Kidney (tissue), 14 donors: ENCODE results near the gene CLCNKA. TPM values are rescaled to one million over a fixed set of nuclear protein-coding genes. Genes with fewer than 3 reads are reported as not detected.

Experiments
- DNase-seq, 5 donors: peaks; one replicate each; pipeline ENCODE4 v3.0.0-alpha.2; 2013 to 2020
- FAIRE-seq: peaks from 2 replicates; lab custom pipeline; 2012; peaks lifted over from hg19 to GRCh38; lab: Jason Lieb, UNC
- H3K27ac ChIP-seq, 2 donors: one replicate each; pipeline ENCODE4 v1.7.0; 2013; ENCODE audit warnings: low read depth in 2 of 2, low read length in 2 of 2, inconsistent platforms in 1 of 2
- H3K27me3 ChIP-seq: one replicate; pipeline ENCODE4 v1.7.1; 2013; ENCODE audit warnings: low read length, inconsistent platforms; ENCODE audit not compliant: control insufficient read depth, insufficient read depth
- H3K36me3 ChIP-seq, 3 donors: one replicate each; pipeline versions ENCODE4 v1.7.0 to v1.7.1; 2013; ENCODE audit warnings: low read length in 3 of 3, control low read depth in 1 of 3, inconsistent platforms in 1 of 3; ENCODE audit not compliant: insufficient read depth in 3 of 3, control insufficient read depth in 2 of 3
- H3K4me1 ChIP-seq, 3 donors: one replicate each; pipeline versions ENCODE4 v1.7.0 to v1.7.1; 2013; ENCODE audit warnings: low read length in 3 of 3, inconsistent platforms in 1 of 3, low read depth in 1 of 3; ENCODE audit not compliant: control insufficient read depth in 2 of 3, insufficient read depth in 2 of 3
- H3K4me3 ChIP-seq, 3 donors: one replicate each; pipeline versions ENCODE4 v1.7.0 to v1.8.1; 2013; ENCODE audit warnings: low read length in 3 of 3, control low read depth in 1 of 3, inconsistent platforms in 1 of 3
- H3K9ac ChIP-seq, 3 donors: one replicate each; pipeline versions ENCODE4 v1.7.0 to v1.7.1; 2013; ENCODE audit warnings: low read length in 3 of 3, control low read depth in 1 of 3, inconsistent platforms in 1 of 3
- H3K9me3 ChIP-seq, 3 donors: one replicate each; pipeline versions ENCODE4 v1.7.0 to v1.7.1; 2013; ENCODE audit warnings: low read length in 3 of 3, control low read depth in 1 of 3, inconsistent platforms in 1 of 3; ENCODE audit not compliant: control insufficient read depth in 2 of 3, insufficient read depth in 1 of 3
- CTCF ChIP-seq: IDR thresholded peaks from 3 replicates; pipeline ENCODE4 v1.5.1; 2012; ENCODE audit warnings: mild to moderate bottlenecking, moderate library complexity, borderline replicate concordance; ENCODE audit not compliant: insufficient read depth; ENCODE audit errors: extremely low read depth
- intact Hi-C: fragments of 100-400 bp; cut with DNase I; formaldehyde crosslinking; loops from one replicate; pipeline ENCODE4 v1.11.1; 2022
- polyA plus RNA-seq: library from polyadenylated mRNA; stranded (reverse); fragments of 350-450 nt; fragmentation: Illumina TruSeq; extraction: RNeasy Lipid Tissue Mini Kit (QIAGEN cat#74804); gene quantifications from one replicate; pipeline ENCODE4 v1.2.3, GENCODE V29; 2014; ENCODE audit warnings: low read depth, low replicate concordance; ENCODE audit not compliant: insufficient read depth
- total RNA-seq: library from RNA; stranded (reverse); fragmentation: NEBNext Ultra II Directional; extraction: Animal tissue kit (Norgen Biotek cat#: 25700); gene quantifications from one replicate; pipeline ENCODE4 v1.2.1, GENCODE V29; 2021
- donor health status: control.
- donor health status: control.
- donor health status: control.
- donor health status: control.
- donor health status: control.
- donor health status: DM: yes; HTN: yes; CAD: no.
- donor health status: Normal renal cell carcinoma (clear cell type).

CLCNKA gene
- total and polyA plus RNA-seq, 2 donors from 2014 or later = 7.8 to 187 TPM

- Histone ChIP-seq H3K9me3 (no peaks in the 10 kb centered on the region), H3K27ac (peak overlapping the region; percentile 2 to 48), H3K4me3 (peak overlapping the region in 1 of 3 donors; percentile 53), H3K27me3 (no peaks in the 10 kb centered on the region), H3K9ac (peak overlapping the region in 1 of 3 donors; percentile 0), H3K36me3 (peaks cover 0 to 6% (median 0%) of the 10 kb centered on the region in 3 donors), H3K4me1 (peaks cover 0 to 4% (median 0%) of the 10 kb centered on the region in 3 donors)
- intact Hi-C loops = no loop called here
- FAIRE-seq = no peak
- TF ChIP-seq CTCF = no peak
- DNase-seq = no peak
Measured at GRCh38 chr1:16047791-16048475, 26.1 kb downstream of the CLCNKA start.

DNA sequence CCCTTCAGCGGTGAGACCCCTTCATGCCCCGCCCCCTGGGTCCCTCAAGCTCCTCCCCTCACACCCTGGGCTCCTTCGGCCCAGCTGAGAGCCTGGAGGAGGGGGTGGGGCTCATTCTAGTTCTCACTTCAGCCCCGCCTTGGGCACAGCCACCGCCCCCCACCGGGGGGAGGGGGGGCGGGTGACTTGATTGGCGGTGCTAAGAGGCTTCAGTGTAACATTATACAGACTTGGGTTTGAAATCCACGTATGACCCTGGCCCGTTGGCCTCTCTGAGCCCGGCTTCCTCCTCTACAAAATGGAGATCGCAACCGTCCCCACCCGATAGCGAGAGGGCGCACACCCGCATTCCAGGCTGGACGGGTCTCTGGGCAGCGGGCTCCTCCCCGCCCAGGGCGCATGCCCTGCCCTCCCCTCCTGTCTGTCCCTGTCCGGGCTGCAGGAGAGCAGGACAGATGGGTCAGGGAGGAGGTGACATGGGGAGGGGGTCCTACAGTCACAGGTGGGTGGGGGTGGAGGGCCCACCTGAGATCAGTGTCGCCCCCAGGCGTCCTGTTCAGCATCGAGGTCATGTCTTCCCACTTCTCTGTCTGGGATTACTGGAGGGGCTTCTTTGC, 26.8 kb downstream of the CLCNKA start:
- FAIRE-seq (no peak), DNase-seq (peak; percentile 88 to 95 (median 92))
- H3K4me3 ChIP-seq = peak overlapping the region in 1 of 3 donors; percentile 53
- no peaks in the 10 kb centered on the region for H3K9me3 ChIP-seq
- TF ChIP-seq CTCF = no peak
- H3K4me1 ChIP-seq = peaks cover 0 to 2% (median 0%) of the 10 kb centered on the region in 3 donors
- H3K27ac ChIP-seq = peak overlapping the region; percentile 11 to 41
- no peaks in the 10 kb centered on the region for H3K27me3 ChIP-seq
- intact Hi-C loops = no loop called here
- H3K9ac ChIP-seq = peak overlapping the region in 1 of 3 donors; percentile 77
- H3K36me3 ChIP-seq = peaks cover 0 to 6% (median 0%) of the 10 kb centered on the region in 3 donors

DNA sequence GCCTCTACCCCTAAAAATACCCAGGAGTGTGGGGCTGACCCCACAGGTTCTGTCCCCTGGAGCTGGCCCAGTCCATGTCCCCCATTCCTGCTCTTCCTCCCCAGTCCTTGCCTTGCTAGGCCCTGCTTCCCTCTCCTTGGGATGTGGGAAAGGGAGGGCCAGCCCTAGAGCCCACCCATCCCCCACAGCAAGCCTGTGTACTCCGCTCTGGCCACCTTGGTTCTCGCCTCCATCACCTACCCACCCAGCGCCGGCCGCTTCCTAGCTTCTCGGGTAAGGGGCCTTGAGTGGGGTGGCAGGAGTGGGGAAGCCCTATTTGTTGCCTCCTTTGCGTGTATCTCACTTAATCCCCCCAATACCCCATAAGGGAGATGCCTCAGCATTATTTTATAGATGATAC, 28.5 kb downstream of the CLCNKA start:
- Histone ChIP-seq H3K9me3 (no peaks in the 10 kb centered on the region), H3K4me3 (no peak overlapping the region), H3K27ac (no peak overlapping the region), H3K27me3 (no peaks in the 10 kb centered on the region), H3K9ac (no peak overlapping the region), H3K36me3 (peaks cover 0 to 6% (median 0%) of the 10 kb centered on the region in 3 donors), H3K4me1 (peaks cover 0 to 2% (median 0%) of the 10 kb centered on the region in 3 donors)
- intact Hi-C loops = loop anchor here (10.0 kb wide), 1 partner anchor 46 kb away; the partner anchor contains the start of gene SRARP
- DNase-seq (no peak), FAIRE-seq (no peak)
- no peak for TF ChIP-seq CTCF
